A549 treated with DMSO at 1 μM for 4 hours (cell line): ENCODE data around the gene IL36RN. TPM values are rescaled to one million over a fixed set of nuclear protein-coding genes. Genes with fewer than 3 reads are reported as not detected.

Experiments used
- total RNA-seq: library from RNA; stranded (reverse); fragments of 200-300 nt; extraction: Qiagen RNA extraction; gene quantifications from 5 replicates; pipeline ENCODE4 v1.2.3, GENCODE V29; 2022; ENCODE audit warnings: low read depth

Gene IL36RN
- 0.06 to 0.14 TPM (median 0.07 TPM) in 5 replicates for total RNA-seq

GRCh38 chr2:113058998-113059960, at the start of gene IL36RN:
Gene IL36RN, plus strand, starts transcription at chr2:113059198. Its CDS starts 241 bp downstream, at chr2:113059439.

GRCh38 chr2:113052396-113052917, 6.5 kb upstream of the IL36RN start, which contains the start of gene IL36B:
Gene IL36B, minus strand, starts transcription at chr2:113052867.

GRCh38 chr2:113067681-113068080, 8.7 kb downstream of the IL36RN start, which contains the start of gene IL1F10:
Gene IL1F10, plus strand, starts transcription at chr2:113067970. Its CDS starts 4,769 bp downstream, at chr2:113072739.

Other genes starting within 250 kb of the IL36RN start
- 0.17 to 0.49 TPM (median 0.28 TPM) in 5 replicates for gene IL1B, start 222.4 kb upstream of the IL36RN start, total RNA-seq
- not detected in 5 replicates for gene IL37, start 148.0 kb upstream of the IL36RN start, total RNA-seq
- not detected in 5 replicates for gene IL36G, start 81.2 kb upstream of the IL36RN start, total RNA-seq
- gene IL36A, start 53.7 kb upstream of the IL36RN start, total RNA-seq, result not detected in 5 replicates
- 0.15 to 0.25 TPM (median 0.24 TPM) in 3 of 5 replicates, not detected in the others for gene IL36B, start 6.3 kb upstream of the IL36RN start, total RNA-seq
- not detected in 5 replicates for gene IL1F10, start 8.8 kb downstream of the IL36RN start, total RNA-seq
- gene IL1RN, start 68.4 kb downstream of the IL36RN start, total RNA-seq, result 0.29 to 0.43 TPM (median 0.34 TPM) in 5 replicates
- 9.1 to 11.2 TPM (median 10.6 TPM) in 5 replicates for gene PSD4, start 114.8 kb downstream of the IL36RN start, total RNA-seq
- 0.55 to 1.5 TPM (median 0.63 TPM) in 5 replicates for gene PAX8, start 219.7 kb downstream of the IL36RN start, total RNA-seq